Panc1 (cell line): ENCODE results near the gene ATP2A3.

Experiments
- POLR2AphosphoS5 ChIP-seq: IDR thresholded peaks from 2 replicates; pipeline ENCODE4 v1.6.1; 2012; ENCODE audit warnings: mild to moderate bottlenecking, low read depth, low read length, moderate library complexity
- TCF7L2 ChIP-seq: IDR thresholded peaks from 2 replicates; pipeline ENCODE4 v1.6.1; 2011; ENCODE audit warnings: mild to moderate bottlenecking, low read depth, low read length, inconsistent platforms
- TF ChIP-seq, protein P1 (sequence below): fragments of 450-650 bp; IDR thresholded peaks from 2 replicates; pipeline ENCODE4 v1.5.1; 2017; ENCODE audit warnings: mild to moderate bottlenecking
- TF ChIP-seq, protein P2 (sequence below), 2 experiments: IDR thresholded peaks; 2 replicates each; pipeline ENCODE4 v1.6.1; 2011 to 2012; ENCODE audit warnings: low read depth in 2 of 2, control low read depth in 1 of 2, low read length in 1 of 2, mild to moderate bottlenecking in 1 of 2, moderate library complexity in 1 of 2; ENCODE audit not compliant: insufficient read depth in 1 of 2

DNA sequence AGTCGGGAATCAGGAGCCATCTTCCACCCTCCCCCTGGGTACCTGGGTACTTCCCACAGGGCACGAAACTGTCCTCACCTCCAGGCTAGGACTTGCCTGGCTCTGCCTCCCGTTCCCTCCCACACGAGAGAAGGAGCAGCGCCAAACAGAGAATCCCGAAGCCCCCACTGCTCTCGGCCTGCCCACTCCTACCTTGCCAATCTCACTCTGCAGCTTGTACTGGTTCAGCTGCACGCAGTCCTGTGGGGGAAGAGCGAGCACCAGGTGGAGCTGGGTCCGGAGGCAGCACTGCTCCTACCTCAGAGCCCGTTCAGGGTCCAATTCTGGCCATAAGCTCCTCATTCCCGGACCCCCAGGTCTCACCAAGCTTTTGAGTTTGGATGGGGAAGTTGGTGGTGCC lies 80.0 kb downstream of the ATP2A3 start:
- TF ChIP-seq, protein P1, sequence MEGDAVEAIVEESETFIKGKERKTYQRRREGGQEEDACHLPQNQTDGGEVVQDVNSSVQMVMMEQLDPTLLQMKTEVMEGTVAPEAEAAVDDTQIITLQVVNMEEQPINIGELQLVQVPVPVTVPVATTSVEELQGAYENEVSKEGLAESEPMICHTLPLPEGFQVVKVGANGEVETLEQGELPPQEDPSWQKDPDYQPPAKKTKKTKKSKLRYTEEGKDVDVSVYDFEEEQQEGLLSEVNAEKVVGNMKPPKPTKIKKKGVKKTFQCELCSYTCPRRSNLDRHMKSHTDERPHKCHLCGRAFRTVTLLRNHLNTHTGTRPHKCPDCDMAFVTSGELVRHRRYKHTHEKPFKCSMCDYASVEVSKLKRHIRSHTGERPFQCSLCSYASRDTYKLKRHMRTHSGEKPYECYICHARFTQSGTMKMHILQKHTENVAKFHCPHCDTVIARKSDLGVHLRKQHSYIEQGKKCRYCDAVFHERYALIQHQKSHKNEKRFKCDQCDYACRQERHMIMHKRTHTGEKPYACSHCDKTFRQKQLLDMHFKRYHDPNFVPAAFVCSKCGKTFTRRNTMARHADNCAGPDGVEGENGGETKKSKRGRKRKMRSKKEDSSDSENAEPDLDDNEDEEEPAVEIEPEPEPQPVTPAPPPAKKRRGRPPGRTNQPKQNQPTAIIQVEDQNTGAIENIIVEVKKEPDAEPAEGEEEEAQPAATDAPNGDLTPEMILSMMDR = no peak
- TF ChIP-seq POLR2AphosphoS5 = no peak
- TF ChIP-seq TCF7L2 = no peak
- TF ChIP-seq, protein P2, sequence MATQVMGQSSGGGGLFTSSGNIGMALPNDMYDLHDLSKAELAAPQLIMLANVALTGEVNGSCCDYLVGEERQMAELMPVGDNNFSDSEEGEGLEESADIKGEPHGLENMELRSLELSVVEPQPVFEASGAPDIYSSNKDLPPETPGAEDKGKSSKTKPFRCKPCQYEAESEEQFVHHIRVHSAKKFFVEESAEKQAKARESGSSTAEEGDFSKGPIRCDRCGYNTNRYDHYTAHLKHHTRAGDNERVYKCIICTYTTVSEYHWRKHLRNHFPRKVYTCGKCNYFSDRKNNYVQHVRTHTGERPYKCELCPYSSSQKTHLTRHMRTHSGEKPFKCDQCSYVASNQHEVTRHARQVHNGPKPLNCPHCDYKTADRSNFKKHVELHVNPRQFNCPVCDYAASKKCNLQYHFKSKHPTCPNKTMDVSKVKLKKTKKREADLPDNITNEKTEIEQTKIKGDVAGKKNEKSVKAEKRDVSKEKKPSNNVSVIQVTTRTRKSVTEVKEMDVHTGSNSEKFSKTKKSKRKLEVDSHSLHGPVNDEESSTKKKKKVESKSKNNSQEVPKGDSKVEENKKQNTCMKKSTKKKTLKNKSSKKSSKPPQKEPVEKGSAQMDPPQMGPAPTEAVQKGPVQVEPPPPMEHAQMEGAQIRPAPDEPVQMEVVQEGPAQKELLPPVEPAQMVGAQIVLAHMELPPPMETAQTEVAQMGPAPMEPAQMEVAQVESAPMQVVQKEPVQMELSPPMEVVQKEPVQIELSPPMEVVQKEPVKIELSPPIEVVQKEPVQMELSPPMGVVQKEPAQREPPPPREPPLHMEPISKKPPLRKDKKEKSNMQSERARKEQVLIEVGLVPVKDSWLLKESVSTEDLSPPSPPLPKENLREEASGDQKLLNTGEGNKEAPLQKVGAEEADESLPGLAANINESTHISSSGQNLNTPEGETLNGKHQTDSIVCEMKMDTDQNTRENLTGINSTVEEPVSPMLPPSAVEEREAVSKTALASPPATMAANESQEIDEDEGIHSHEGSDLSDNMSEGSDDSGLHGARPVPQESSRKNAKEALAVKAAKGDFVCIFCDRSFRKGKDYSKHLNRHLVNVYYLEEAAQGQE (IDR thresholded peaks at IDR 0.05; ENCODE audit: insufficient read depth in 1 of 2, low read depth in 2 of 2, low read length in 1 of 2) = no peak
